ENCODE measurements around the gene DUSP6.

Gene DUSP6

DNA sequence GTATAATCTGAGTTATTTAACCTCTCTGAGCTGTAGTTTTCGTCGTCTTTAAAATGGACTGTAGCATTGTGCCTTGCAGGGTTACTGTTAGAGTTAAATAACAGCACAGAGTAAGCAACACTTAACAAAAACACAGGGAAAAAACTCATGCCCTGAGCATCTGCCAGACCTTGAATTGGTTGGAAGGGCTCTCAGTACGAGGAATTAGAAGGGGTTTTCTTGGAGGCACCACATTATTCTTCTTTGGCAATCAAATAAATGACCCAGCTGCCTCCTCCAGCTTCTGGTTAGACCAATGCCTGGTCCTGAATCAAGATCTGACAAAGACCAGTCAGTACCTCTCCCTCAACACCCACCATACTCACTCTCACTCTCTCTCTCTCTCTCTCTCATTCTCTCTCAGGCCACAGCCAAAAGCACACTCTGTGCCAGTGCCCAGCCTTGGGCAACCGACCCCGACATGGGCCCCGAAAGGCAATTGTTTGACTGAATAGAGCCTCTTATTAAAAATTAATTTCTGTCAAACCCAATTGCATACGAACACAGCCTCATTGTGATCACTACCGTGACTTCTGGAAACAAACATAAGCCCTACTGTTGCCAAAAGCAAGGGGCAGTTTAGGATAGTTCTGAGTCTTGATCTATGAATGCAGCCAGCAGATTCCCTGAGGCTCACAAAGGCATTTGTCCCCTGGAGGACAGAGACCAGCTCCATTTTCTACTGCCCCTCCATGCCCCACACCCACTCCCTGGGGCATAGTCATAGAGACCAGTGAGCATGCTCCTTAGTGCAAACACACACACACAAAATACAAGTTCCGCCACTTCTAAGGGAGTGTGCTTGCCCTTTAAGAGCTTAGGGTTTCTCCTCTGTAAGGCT is 23.9 kb downstream of the DUSP6 start:
- DNase-seq (ENCODE audit: low spot score): no peak

GRCh38 chr12:89327486-89328094 is 24.7 kb downstream of the DUSP6 start:
- DNase-seq (ENCODE audit: low spot score): no peak

DNA sequence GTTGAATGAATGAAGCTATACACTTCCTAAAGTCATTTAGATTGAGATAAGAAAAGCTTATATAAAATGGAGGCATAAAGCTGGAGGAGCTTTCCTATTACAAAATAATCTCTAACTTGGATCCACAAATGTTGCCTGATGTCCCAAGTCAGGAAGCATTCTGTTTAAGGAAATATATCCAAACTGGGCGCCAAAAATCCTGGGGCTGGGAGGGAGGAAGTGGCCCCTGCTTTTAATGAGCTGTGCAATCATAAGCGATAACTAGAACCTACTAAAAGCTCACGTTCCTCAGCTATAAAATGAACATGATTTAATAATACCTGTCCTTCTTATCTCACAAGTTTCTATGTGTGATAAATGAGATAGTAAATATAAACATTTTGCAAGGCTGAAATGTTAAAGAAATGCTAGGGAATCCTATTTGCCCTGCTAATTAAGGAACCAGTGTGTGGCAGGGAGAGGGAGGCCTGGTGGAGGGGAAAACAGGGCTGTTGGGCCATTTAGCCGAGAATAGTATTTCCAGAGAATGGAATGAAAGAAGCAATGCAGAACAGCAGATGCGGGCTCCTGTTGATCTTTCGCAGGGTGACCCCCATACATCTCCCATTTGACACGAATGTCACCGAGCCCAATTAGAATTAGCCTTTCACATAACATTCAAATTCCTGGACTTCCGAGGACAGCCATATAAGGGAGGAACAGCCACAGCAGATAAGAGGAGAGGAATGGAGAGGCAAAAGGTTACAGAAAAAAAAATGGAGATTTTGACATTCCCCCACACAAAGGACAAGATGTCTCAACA is 25.9 kb downstream of the DUSP6 start:
- no peak for DNase-seq (ENCODE audit: low spot score)

GRCh38 chr12:89325495-89325894 is 26.8 kb downstream of the DUSP6 start:
- DNase-seq (ENCODE audit: low spot score): no peak

DNA sequence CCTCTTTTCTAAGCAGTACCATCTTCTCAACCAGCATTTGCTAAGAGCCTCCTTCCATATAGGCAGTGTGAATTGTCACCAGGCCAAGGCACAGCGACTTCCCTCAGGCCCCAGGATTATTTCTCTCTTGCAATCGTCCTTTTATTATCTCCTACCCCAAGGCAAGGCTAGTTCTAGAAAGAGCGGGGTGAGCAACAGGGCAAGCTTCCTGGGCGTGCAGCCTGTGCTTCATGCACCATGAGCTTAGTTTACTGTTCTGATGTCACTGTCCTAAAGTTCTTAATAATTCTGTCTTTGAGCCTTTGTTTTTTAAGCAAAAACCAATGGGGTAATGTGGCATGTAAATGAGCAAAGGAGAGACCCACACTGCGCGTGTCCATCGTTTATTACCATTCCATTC is 27.9 kb downstream of the DUSP6 start:
- DNase-seq (ENCODE audit: low spot score): no peak

- DNase-seq (ENCODE audit: low spot score): no peak
These were observed 28.6 kb downstream of the DUSP6 start for GRCh38 chr12:89323568-89324218.

DNA sequence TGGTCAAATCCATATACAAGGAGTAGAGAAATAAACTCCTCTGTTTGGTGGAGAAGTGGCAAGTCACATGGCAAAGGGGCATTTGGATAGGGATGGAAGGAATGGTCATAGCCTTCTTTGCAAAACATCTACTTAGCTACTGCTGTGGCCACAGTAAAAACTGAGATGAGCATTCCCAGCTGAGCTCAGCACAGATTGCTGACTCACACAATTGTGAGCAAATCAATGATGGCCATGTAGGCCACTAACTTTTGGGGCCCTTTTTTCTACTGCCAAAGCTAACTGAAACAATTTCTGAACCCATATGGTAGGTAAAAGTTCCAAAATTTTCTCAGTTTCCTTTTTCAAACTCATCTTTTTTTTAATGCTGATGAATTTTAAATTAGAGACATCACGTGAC is 31.6 kb downstream of the DUSP6 start:
- no peak for DNase-seq (ENCODE audit: low spot score)

DNA sequence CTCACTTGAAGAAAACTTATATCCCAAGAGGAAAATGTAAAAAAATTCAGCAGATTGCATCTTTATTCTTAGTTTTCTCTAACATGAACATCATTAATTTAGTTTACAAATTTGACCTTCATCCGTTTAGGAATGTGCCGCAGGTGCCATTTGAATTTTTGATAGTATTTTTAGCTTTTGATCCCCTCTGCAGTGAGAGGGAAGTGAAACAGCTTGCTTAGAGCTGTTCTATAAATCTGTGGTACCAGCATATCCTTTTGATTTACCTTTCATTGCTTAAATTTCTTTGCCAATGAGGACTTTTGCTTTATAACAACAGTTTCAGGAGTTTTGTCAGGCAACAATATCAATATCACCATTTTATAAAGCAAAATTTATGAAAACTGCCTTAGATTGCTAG is 32.7 kb downstream of the DUSP6 start:
- DNase-seq (ENCODE audit: low spot score): no peak

GRCh38 chr12:89319122-89319521 is 33.2 kb downstream of the DUSP6 start:
- DNase-seq (ENCODE audit: low spot score): no peak

- no peak for DNase-seq (ENCODE audit: low spot score)
These were observed 35.6 kb downstream of the DUSP6 start for GRCh38 chr12:89316705-89317139.

DNA sequence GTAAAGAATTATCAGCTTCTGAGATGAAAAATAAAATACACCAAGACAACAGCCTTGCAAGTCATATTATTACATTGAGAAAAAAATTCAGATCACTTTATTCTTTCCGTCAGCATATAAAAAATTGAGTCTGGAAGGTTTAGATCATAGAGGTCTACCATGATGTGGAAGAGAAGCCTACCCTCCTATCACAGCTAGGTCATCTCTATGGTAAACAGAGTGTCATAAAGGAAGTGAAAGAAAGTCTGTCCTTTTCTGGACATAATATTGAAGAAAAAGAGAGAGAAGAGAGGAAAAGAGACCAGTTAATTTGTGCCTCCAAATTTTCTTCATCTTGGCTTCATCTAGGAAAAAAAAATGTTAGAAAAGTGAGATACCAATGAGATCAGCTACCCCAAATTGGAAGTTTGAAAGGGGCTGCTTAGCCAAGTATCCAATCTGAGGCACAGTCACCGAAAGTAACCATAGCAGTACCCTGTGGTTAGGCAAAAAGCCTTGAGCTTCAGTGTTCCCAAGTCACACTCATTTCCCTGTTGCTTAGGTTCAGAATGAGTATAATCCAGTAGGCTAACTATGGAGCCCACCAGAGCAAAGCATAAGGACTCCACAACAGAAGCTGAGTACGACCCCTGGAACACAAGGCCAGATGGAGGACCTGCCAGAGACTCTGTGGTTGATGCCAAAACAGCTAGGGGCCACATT is 38.1 kb downstream of the DUSP6 start:
- DNase-seq (ENCODE audit: low spot score): no peak

- DNase-seq (ENCODE audit: low spot score): no peak
These were observed 40.5 kb downstream of the DUSP6 start for GRCh38 chr12:89311703-89312293.

DNA sequence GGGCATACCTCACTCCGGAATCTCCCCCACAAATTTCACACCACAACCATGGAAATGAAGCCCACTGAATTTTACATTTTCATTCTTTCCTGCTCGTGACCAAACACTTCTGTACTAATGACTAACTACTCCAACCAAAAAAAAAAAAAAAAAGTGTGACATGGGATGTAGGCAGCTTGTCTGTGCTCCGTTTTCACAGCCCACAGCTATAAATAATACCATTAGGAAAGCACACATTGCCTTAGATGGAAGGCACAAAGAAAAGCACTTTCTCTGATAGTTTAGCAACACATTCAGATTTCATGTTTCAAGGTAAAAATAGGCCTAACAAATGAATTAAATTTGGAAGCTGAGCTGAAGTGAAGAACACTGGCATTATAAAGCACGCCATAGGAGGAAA is 42.5 kb downstream of the DUSP6 start:
- no peak for DNase-seq (ENCODE audit: low spot score)

DNA sequence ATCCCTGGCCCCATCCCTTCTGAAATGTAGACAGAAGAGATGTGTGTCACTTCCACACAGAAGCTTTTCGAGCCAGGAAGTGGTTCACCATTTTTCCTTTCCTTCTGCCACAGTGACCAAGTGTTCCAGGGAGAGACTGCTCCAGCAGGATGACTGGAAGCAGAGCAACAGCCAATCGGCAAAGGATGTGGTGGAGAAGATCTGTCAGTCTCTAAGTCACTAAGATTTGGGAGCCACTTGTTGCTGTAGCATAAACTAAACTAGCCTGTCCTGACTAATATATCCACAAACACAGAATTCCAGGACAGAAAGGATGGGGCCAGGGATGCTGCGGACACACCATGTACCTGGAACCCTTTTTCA is 42.9 kb downstream of the DUSP6 start:
- no peak for DNase-seq (ENCODE audit: low spot score)

- no peak for DNase-seq (ENCODE audit: low spot score)
These were observed 44.6 kb downstream of the DUSP6 start for GRCh38 chr12:89307474-89308253.

DNA sequence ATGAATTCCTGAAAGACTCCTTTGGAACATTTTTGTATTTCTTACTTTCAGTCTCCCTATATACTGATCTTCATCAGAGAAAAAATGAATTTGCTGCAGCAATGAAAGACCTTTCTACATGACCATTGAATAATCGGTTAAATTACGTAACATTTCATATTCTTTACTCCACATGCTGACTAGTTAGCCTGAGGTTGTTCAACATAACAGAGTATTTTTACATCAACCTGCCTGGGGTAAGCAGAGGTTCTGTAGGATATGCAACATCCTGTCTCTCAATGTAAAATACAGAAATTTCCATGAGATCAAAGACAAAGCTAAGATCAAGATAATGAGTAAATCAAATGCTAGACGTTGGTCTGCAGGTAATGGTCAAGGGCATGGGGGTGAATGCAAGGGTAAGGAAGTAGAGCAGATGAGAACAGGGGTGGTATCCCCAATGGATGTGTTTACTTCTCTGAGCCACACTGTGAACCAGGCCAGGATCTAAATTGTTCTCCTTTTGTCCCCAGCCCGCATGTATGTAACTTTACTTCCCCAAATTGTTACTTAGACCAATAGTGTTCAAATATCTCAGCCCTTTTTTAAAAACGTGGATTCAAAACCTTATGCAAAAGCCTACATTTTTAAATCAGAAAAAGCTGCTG is 45.4 kb downstream of the DUSP6 start:
- DNase-seq (ENCODE audit: low spot score): no peak

GRCh38 chr12:89305373-89305772 is 46.9 kb downstream of the DUSP6 start:
- DNase-seq (ENCODE audit: low spot score): no peak

DNA sequence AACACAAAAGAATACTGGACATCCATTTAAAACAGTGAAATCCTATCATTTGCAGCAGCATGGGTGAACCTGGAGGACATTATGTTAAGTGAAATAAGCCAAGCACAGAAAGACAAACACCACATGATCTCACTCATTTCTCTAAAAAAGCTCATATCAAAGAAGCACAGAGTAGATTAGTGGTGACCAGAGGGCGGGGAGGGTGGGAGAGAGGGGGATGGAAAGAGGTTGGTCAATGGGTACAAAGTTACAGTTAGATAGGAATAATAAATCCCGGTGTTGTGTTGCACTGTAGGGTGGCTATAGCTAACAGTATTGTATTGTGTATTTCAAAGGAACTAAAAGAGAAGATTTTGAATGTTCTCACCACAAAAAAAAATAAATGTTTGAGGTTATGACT is 52.4 kb downstream of the DUSP6 start:
- DNase-seq (ENCODE audit: low spot score): no peak

GRCh38 chr12:89299417-89299816 is 52.9 kb downstream of the DUSP6 start:
- DNase-seq (ENCODE audit: low spot score): no peak
